H1 (cell line): Measurements from ENCODE around the gene ZFYVE21. TPM values are rescaled to one million over a fixed set of nuclear protein-coding genes. Genes with fewer than 3 reads are reported as not detected.

Source experiments
- CTCF ChIA-PET: fragments of 300-600 bp; sonication (Branson Sonifier 250); formaldehyde crosslinking; loops from one replicate; lab custom pipeline; 2021; ENCODE audit not compliant: partially characterized antibody; lab: Charles Lee
- POLR2A ChIA-PET: fragments of 300-600 bp; sonication (Branson Sonifier 250); formaldehyde crosslinking; loops from one replicate; lab custom pipeline; 2021; ENCODE audit warnings: inconsistent platforms; ENCODE audit not compliant: partially characterized antibody; lab: Charles Lee
- DNase-seq, 2 experiments: peaks; one replicate each; pipeline versions ENCODE4 v3.0.0 to v3.0.0-alpha.2; 2010 to 2022; ENCODE audit warnings: low spot score in 2 of 2, low read depth in 1 of 2, mixed read lengths in 1 of 2
- FAIRE-seq: peaks from 2 replicates; lab custom pipeline; 2011; peaks lifted over from hg19 to GRCh38; lab: Jason Lieb, UNC
- H2AFZ ChIP-seq: 2 replicates; pipeline ENCODE4 v1.8.1; 2012; ENCODE audit warnings: low read length, inconsistent platforms
- H2AK5ac ChIP-seq: 2 replicates; pipeline ENCODE4 v1.6.1; 2013; ENCODE audit warnings: low read depth, low read length
- H2BK120ac ChIP-seq: replicated peaks from 2 replicates; pipeline ENCODE3; 2013; ENCODE audit warnings: low read depth, low read length, inconsistent platforms
- H2BK12ac ChIP-seq: 2 replicates; pipeline ENCODE4 v1.6.1; 2013; ENCODE audit warnings: low read depth, low read length
- H2BK15ac ChIP-seq: 2 replicates; pipeline ENCODE4 v1.6.1; 2013; ENCODE audit warnings: low read length
- H2BK20ac ChIP-seq: 2 replicates; pipeline ENCODE4 v1.6.1; 2013; ENCODE audit warnings: low read length
- H2BK5ac ChIP-seq: 2 replicates; pipeline ENCODE4 v1.6.1; 2013; ENCODE audit warnings: low read depth, low read length
- H3K14ac ChIP-seq: 2 replicates; pipeline ENCODE4 v1.6.1; 2013; ENCODE audit warnings: inconsistent platforms; ENCODE audit not compliant: insufficient read length
- H3K18ac ChIP-seq: 2 replicates; pipeline ENCODE4 v1.6.1; 2013; ENCODE audit warnings: low read length; ENCODE audit errors: extremely low read depth
- H3K23ac ChIP-seq: 2 replicates; pipeline ENCODE4 v1.6.1; 2013; ENCODE audit warnings: inconsistent platforms; ENCODE audit not compliant: insufficient read length
- H3K23me2 ChIP-seq: 2 replicates; pipeline ENCODE4 v1.6.1; 2013; ENCODE audit warnings: low read depth, low read length
- H3K27ac ChIP-seq: 2 replicates; pipeline ENCODE4 v1.6.1; 2011; ENCODE audit warnings: low read depth, low read length, inconsistent platforms
- H3K27me3 ChIP-seq, 4 experiments: replicated peaks in 1 of 4; 1 replicate in 1 of 4; 2 replicates in 3 of 4; pipeline versions ENCODE4 v1.6.1 to v1.8.1; 2011 to 2013; ENCODE audit warnings: low read length in 3 of 4, mild to moderate bottlenecking in 3 of 4, inconsistent platforms in 2 of 4, mixed read lengths in 2 of 4, moderate library complexity in 1 of 4; ENCODE audit not compliant: control insufficient read depth in 3 of 4, insufficient read depth in 3 of 4; ENCODE audit errors: extremely low read depth in 1 of 4
- H3K36me3 ChIP-seq, 4 experiments: 2 replicates each; pipeline versions ENCODE4 v1.6.1 to v1.8.1; 2011 to 2013; ENCODE audit warnings: mild to moderate bottlenecking in 4 of 4, low read length in 3 of 4, moderate library complexity in 2 of 4, control low read depth in 1 of 4, inconsistent platforms in 1 of 4; ENCODE audit not compliant: insufficient read depth in 4 of 4, control insufficient read depth in 2 of 4
- H3K4ac ChIP-seq: replicated peaks from 2 replicates; pipeline ENCODE3; 2013; ENCODE audit warnings: low read length, low read depth, mixed read lengths, inconsistent platforms; ENCODE audit not compliant: insufficient read length
- H3K4me1 ChIP-seq, 4 experiments: replicated peaks in 1 of 4; 1 replicate in 1 of 4; 2 replicates in 3 of 4; pipeline versions ENCODE4 v1.6.1 to v1.8.1; 2011 to 2013; ENCODE audit warnings: low read length in 3 of 4, inconsistent platforms in 2 of 4, mixed read lengths in 1 of 4; ENCODE audit not compliant: insufficient read depth in 4 of 4, control insufficient read depth in 3 of 4
- H3K4me2 ChIP-seq, 2 experiments: 2 replicates each; pipeline versions ENCODE4 v1.6.1 to v1.8.1; 2011 to 2013; ENCODE audit warnings: low read depth in 2 of 2, low read length in 2 of 2, control low read depth in 1 of 2, inconsistent platforms in 1 of 2, mild to moderate bottlenecking in 1 of 2; ENCODE audit not compliant: insufficient read depth in 1 of 2
- H3K4me3 ChIP-seq, 4 experiments: fragments of 200-600, 300-600 bp in 1 of 4; sonication (generic), shearing (Covaris generic), sonication (Bioruptor Twin) in 1 of 4; 2 replicates each; pipeline versions ENCODE4 v1.5.1 to v1.8.1; 2011 to 2016; ENCODE audit warnings: low read length in 4 of 4, low read depth in 3 of 4, control low read depth in 2 of 4, inconsistent platforms in 2 of 4, mild to moderate bottlenecking in 2 of 4, mixed read lengths in 1 of 4, moderate library complexity in 1 of 4; ENCODE audit not compliant: insufficient read depth in 2 of 4; ENCODE audit errors: extremely low read depth in 1 of 4
- H3K56ac ChIP-seq: replicated peaks from 2 replicates; pipeline ENCODE3; 2013; ENCODE audit warnings: low read depth, mild to moderate bottlenecking, mixed read lengths, low read length, inconsistent platforms; ENCODE audit not compliant: insufficient read length
- H3K79me1 ChIP-seq: 2 replicates; pipeline ENCODE4 v1.6.1; 2013; ENCODE audit warnings: low read depth, low read length, control low read depth
- H3K79me2 ChIP-seq, 2 experiments: 2 replicates each; pipeline versions ENCODE4 v1.6.1 to v1.8.1; 2012 to 2013; ENCODE audit warnings: low read length in 2 of 2, mild to moderate bottlenecking in 2 of 2, inconsistent platforms in 1 of 2; ENCODE audit not compliant: insufficient read depth in 2 of 2, control insufficient read depth in 1 of 2
- H3K9ac ChIP-seq, 4 experiments: replicated peaks in 1 of 4; 1 replicate in 1 of 4; 2 replicates in 3 of 4; pipeline versions ENCODE4 v1.6.1 to v1.8.1; 2011 to 2013; ENCODE audit warnings: low read depth in 3 of 4, low read length in 3 of 4, control low read depth in 2 of 4, mild to moderate bottlenecking in 2 of 4, moderate library complexity in 2 of 4, inconsistent platforms in 1 of 4; ENCODE audit errors: extremely low read depth in 1 of 4
- H3K9me3 ChIP-seq, 2 experiments: 2 replicates each; pipeline versions ENCODE4 v1.6.1 to v1.8.1; 2012 to 2013; ENCODE audit warnings: mild to moderate bottlenecking in 2 of 2, moderate library complexity in 2 of 2, control low read depth in 1 of 2, inconsistent platforms in 1 of 2, low read depth in 1 of 2, low read length in 1 of 2, mixed read lengths in 1 of 2; ENCODE audit not compliant: insufficient read depth in 2 of 2
- H4K20me1 ChIP-seq, 2 experiments: replicated peaks in 1 of 2; 2 replicates each; pipeline versions ENCODE3 to v1.8.1; 2011 to 2013; ENCODE audit warnings: inconsistent platforms in 2 of 2, low read length in 2 of 2, mild to moderate bottlenecking in 1 of 2; ENCODE audit not compliant: insufficient read depth in 2 of 2, control insufficient read depth in 1 of 2
- H4K5ac ChIP-seq: 2 replicates; pipeline ENCODE4 v1.6.1; 2013; ENCODE audit warnings: low read length, low read depth, mixed read lengths, inconsistent platforms; ENCODE audit not compliant: insufficient read length
- H4K8ac ChIP-seq: 2 replicates; pipeline ENCODE4 v1.8.0; 2013; ENCODE audit warnings: mild to moderate bottlenecking, moderate library complexity, low read length, inconsistent platforms; ENCODE audit not compliant: insufficient read depth; ENCODE audit errors: extremely low read depth
- H4K91ac ChIP-seq: replicated peaks from 2 replicates; pipeline ENCODE3; 2013; ENCODE audit warnings: low read length, mixed read lengths, inconsistent platforms; ENCODE audit not compliant: insufficient read length
- WGBS, 2 experiments: shearing (Covaris generic) in 1 of 2; methylation state at CpG; one replicate each; pipeline versions ENCODE4 v1.1.6 to v1.1.7; 2013 to 2015; ENCODE audit warnings: low lambda C conversion rate in 2 of 2, mixed read lengths in 2 of 2, inconsistent platforms in 1 of 2, low coverage in 1 of 2, missing lambda C conversion rate in 1 of 2; ENCODE audit not compliant: insufficient replicate concordance in 2 of 2, insufficient coverage in 1 of 2, insufficient read length in 1 of 2; ENCODE audit errors: extremely low coverage in 1 of 2, missing lambda C conversion rate in 1 of 2; 5-methylcytosine and 5-hydroxymethylcytosine counted together
- polyA plus RNA-seq, 7 experiments: library from polyadenylated mRNA; depleted of rRNA in 3 of 7; stranded (reverse) in 5 of 7; unstranded in 2 of 7; fragments of >200 nt in 5 of 7; fragments of 200-250 nt in 2 of 7; gene quantifications; 1 replicate in 5 of 7; 2 replicates in 1 of 7; 4 replicates in 1 of 7; pipeline versions ENCODE4 v1.2.1 to v1.2.3, GENCODE V29; 2011 to 2013; ENCODE audit warnings: missing spikeins in 2 of 7, mixed read lengths in 2 of 7
- total RNA-seq: library from RNA; stranded (reverse); fragmentation: NEBNext Ultra II Directional; extraction: Animal tissue kit (Norgen Biotek cat#: 25700); gene quantifications from 2 replicates; pipeline ENCODE4 v1.2.1, GENCODE V29; 2021

ZFYVE21 gene
- total and polyA plus RNA-seq, 2 of the 8 experiments (the other 6 are each of a cell fraction or from before 2014, with no cell fraction given) = 53.4 to 127 TPM

- CTCF ChIA-PET = no interaction called here
Measured at GRCh38 chr14:103725739-103726395, 10.3 kb downstream of the ZFYVE21 start.

More at GRCh38 chr14:103725739-103726395, 10.3 kb downstream of the ZFYVE21 start:
- Histone ChIP-seq H3K56ac (no peak overlapping the region), H3K23me2 (no peaks in the 10 kb centered on the region), H2BK5ac (no peak overlapping the region), H3K9ac (no peak overlapping the region), H3K14ac (no peak overlapping the region), H3K27me3 (no peaks in the 10 kb centered on the region), H2BK20ac (no peak overlapping the region), H4K5ac (no peak overlapping the region), H3K9me3 (no peaks in the 10 kb centered on the region), H3K36me3 (peaks cover 4 to 19% (median 11%) of the 10 kb centered on the region in 4 experiments; a peak in 6 of 8 replicates), H2AK5ac (no peak overlapping the region), H3K27ac (no peak overlapping the region), H3K79me2 (peaks cover 0 to 34% of the 10 kb centered on the region in 2 experiments; a peak in 1 of 4 replicates), H3K23ac (no peak overlapping the region), H3K18ac (no peak overlapping the region), H3K4me1 (peaks cover 0 to 3% (median 0%) of the 10 kb centered on the region in 4 experiments; a peak in 1 of 7 replicates), H2BK15ac (no peak overlapping the region), H3K4ac (no peak overlapping the region), H2BK120ac (no peak overlapping the region), H3K79me1 (peaks cover 10% of the 10 kb centered on the region), H4K20me1 (peaks cover 18 to 24% of the 10 kb centered on the region in 2 experiments), H4K91ac (no peak overlapping the region), H3K4me3 (no peak overlapping the region), H2AFZ (no peak overlapping the region), H4K8ac (no peak overlapping the region), H3K4me2 (no peak overlapping the region), H2BK12ac (no peak overlapping the region)
- DNase-seq (no peak), FAIRE-seq (no peak)
- WGBS, 2 experiments = 96% methylated on average over 15 of the region's 16 CpGs; no CpG with 5 or more reads in 1 of the 2 experiments
- POLR2A ChIA-PET = interaction anchor here (1.4 to 2.4 kb wide), 2 partner anchors 10 kb away, joined by 5 to 9 read pairs; partner anchors contain the start of genes XRCC3 and ZFYVE21
